Thoracic aorta (tissue), 2 donors: ENCODE data around the gene ACTN1. TPM values are rescaled to one million over a fixed set of nuclear protein-coding genes. Genes with fewer than 3 reads are reported as not detected.

Source experiments
- ATAC-seq: fragments of 150-250 bp; one replicate; pipeline ENCODE4 v1.8.0; 2017; ENCODE audit warnings: low read depth; ENCODE audit not compliant: insufficient number of reproducible peaks, low FRiP score
- DNase-seq: peaks from one replicate; pipeline ENCODE4 v3.0.0-alpha.2; 2020; ENCODE audit warnings: low spot score
- H3K27ac ChIP-seq, 2 donors: fragments of 200-600 bp; sonication (generic); 1 replicate in 1 of 2; 2 replicates in 1 of 2; pipeline ENCODE4 v1.5.1; 2016; ENCODE audit warnings: mild to moderate bottlenecking in 2 of 2, moderate library complexity in 2 of 2
- H3K27me3 ChIP-seq: fragments of 200-600 bp; sonication (generic); replicated peaks from 2 replicates; pipeline ENCODE4 v1.6.0; 2016; ENCODE audit warnings: mild to moderate bottlenecking; ENCODE audit not compliant: insufficient read depth
- H3K36me3 ChIP-seq: fragments of 200-600 bp; sonication (generic); one replicate; pipeline ENCODE4 v1.5.1; 2016
- H3K4me1 ChIP-seq, 2 donors: fragments of 200-600 bp; sonication (generic); 1 replicate in 1 of 2; 2 replicates in 1 of 2; pipeline versions ENCODE4 v1.5.1 to v1.6.0; 2016; ENCODE audit warnings: low read depth in 2 of 2, mild to moderate bottlenecking in 1 of 2; ENCODE audit not compliant: control insufficient read depth in 1 of 2
- H3K4me3 ChIP-seq: fragments of 200-600 bp; sonication (generic); 2 replicates; pipeline ENCODE4 v1.5.1; 2016; ENCODE audit warnings: mild to moderate bottlenecking
- H3K9me3 ChIP-seq: fragments of 200-600 bp; sonication (generic); 2 replicates; pipeline ENCODE4 v1.5.1; 2016
- CTCF ChIP-seq: fragments of 200-600 bp; sonication (generic); IDR thresholded peaks from one replicate; pipeline ENCODE4 v1.5.1; 2019; ENCODE audit warnings: antibody characterized with exemption
- total RNA-seq, 2 donors: library from RNA; depleted of rRNA; stranded (reverse); fragments of >200 nt; gene quantifications; one replicate each; pipeline versions ENCODE4 v1.1.0 to v1.2.3, GENCODE V29; 2016

The ACTN1 gene
- total RNA-seq, 2 donors from 2014 or later, result 1,201 to 1,291 TPM

- ATAC-seq (no peak), DNase-seq (no peak)
- Histone ChIP-seq H3K9me3 (no peaks in the 10 kb centered on the region), H3K4me1 (peaks cover 48 to 98% of the 10 kb centered on the region in 2 donors), H3K27me3 (no peaks in the 10 kb centered on the region), H3K27ac (peak overlapping the region; percentile 92 to 97), H3K36me3 (peaks cover 1% of the 10 kb centered on the region), H3K4me3 (peak overlapping the region; percentile 5)
- no peak for TF ChIP-seq CTCF
Observed at GRCh38 chr14:68927956-68928675, 51.0 kb downstream of the ACTN1 start.

- Histone ChIP-seq H3K27me3 (no peaks in the 10 kb centered on the region), H3K27ac (peak overlapping the region; percentile 92 to 97), H3K4me1 (peaks cover 49 to 98% of the 10 kb centered on the region in 2 donors), H3K4me3 (no peak overlapping the region), H3K9me3 (no peaks in the 10 kb centered on the region), H3K36me3 (peaks cover 3% of the 10 kb centered on the region)
- DNase-seq, result no peak
- no peak for ATAC-seq
- no peak for TF ChIP-seq CTCF
Observed at GRCh38 chr14:68927089-68927488, 52.0 kb downstream of the ACTN1 start.

- H3K27me3 ChIP-seq, result no peaks in the 10 kb centered on the region
- no peaks in the 10 kb centered on the region for H3K9me3 ChIP-seq
- H3K4me1 ChIP-seq, result peaks cover 45 to 98% of the 10 kb centered on the region in 2 donors
- peak; percentile 40 for TF ChIP-seq CTCF
- H3K4me3 ChIP-seq, result no peak overlapping the region
- H3K27ac ChIP-seq, result peak overlapping the region; percentile 92 to 97
- peaks cover 3% of the 10 kb centered on the region for H3K36me3 ChIP-seq
- no peak for ATAC-seq
- no peak for DNase-seq
Observed at GRCh38 chr14:68926236-68926635, 52.9 kb downstream of the ACTN1 start.

- Histone ChIP-seq H3K36me3 (peaks cover 10% of the 10 kb centered on the region), H3K4me3 (no peak overlapping the region), H3K27ac (peak overlapping the region; percentile 92 to 97), H3K4me1 (peaks cover 42 to 98% of the 10 kb centered on the region in 2 donors), H3K9me3 (no peaks in the 10 kb centered on the region), H3K27me3 (no peaks in the 10 kb centered on the region)
- DNase-seq, result no peak
- no peak for TF ChIP-seq CTCF
- no peak for ATAC-seq
Observed at GRCh38 chr14:68925373-68925772, 53.7 kb downstream of the ACTN1 start.

GRCh38 chr14:68924186-68925158 lies 54.6 kb downstream of the ACTN1 start:
- Histone ChIP-seq H3K4me3 (no peak overlapping the region), H3K27ac (peak overlapping the region; percentile 92 to 97), H3K27me3 (no peaks in the 10 kb centered on the region), H3K36me3 (peaks cover 15% of the 10 kb centered on the region), H3K4me1 (peaks cover 34 to 98% of the 10 kb centered on the region in 2 donors), H3K9me3 (no peaks in the 10 kb centered on the region)
- TF ChIP-seq CTCF, result no peak
- ATAC-seq (no peak), DNase-seq (peak; percentile 32)
